Astrocyte (in vitro differentiated cells and primary cell): ENCODE results near the gene ULK2. TPM values are rescaled to one million over a fixed set of nuclear protein-coding genes. Genes with fewer than 3 reads are reported as not detected.

ENCODE experiments used
- DNase-seq: peaks from one replicate; pipeline ENCODE4 v3.0.0-alpha.2; 2010; ENCODE audit warnings: low read depth
- FAIRE-seq: peaks from 2 replicates; lab custom pipeline; 2011; peaks lifted over from hg19 to GRCh38; lab: Jason Lieb, UNC
- H2AFZ ChIP-seq: 2 replicates; pipeline ENCODE4 v1.6.0; 2012; ENCODE audit warnings: low read depth, low read length, inconsistent platforms
- H3K27ac ChIP-seq: 2 replicates; pipeline ENCODE4 v1.5.1; 2011; ENCODE audit warnings: low read depth, low read length, inconsistent platforms
- H3K27me3 ChIP-seq: 2 replicates; pipeline ENCODE4 v1.6.0; 2011; ENCODE audit warnings: low read length, inconsistent platforms; ENCODE audit not compliant: insufficient read depth
- H3K36me3 ChIP-seq: 2 replicates; pipeline ENCODE4 v1.5.1; 2011; ENCODE audit warnings: low read length, inconsistent platforms; ENCODE audit not compliant: insufficient read depth
- H3K4me1 ChIP-seq: 2 replicates; pipeline ENCODE4 v1.5.1; 2011; ENCODE audit warnings: low read length, inconsistent platforms; ENCODE audit not compliant: insufficient read depth
- H3K4me2 ChIP-seq: 2 replicates; pipeline ENCODE4 v1.6.0; 2012; ENCODE audit warnings: low read length, inconsistent platforms
- H3K4me3 ChIP-seq: 2 replicates; pipeline ENCODE4 v1.5.1; 2011; ENCODE audit warnings: low read depth, mild to moderate bottlenecking, low read length, inconsistent platforms; ENCODE audit not compliant: insufficient read depth
- H3K79me2 ChIP-seq: 2 replicates; pipeline ENCODE4 v1.6.0; 2012; ENCODE audit warnings: mild to moderate bottlenecking, low read length, inconsistent platforms; ENCODE audit not compliant: insufficient read depth
- H3K9ac ChIP-seq: 2 replicates; pipeline ENCODE4 v1.6.0; 2012; ENCODE audit warnings: mild to moderate bottlenecking, low read length, inconsistent platforms
- H3K9me3 ChIP-seq: 2 replicates; pipeline ENCODE4 v1.5.1; 2012; ENCODE audit warnings: low read depth, mild to moderate bottlenecking, low read length, inconsistent platforms; ENCODE audit not compliant: insufficient read depth
- H4K20me1 ChIP-seq: 2 replicates; pipeline ENCODE4 v1.6.0; 2012; ENCODE audit warnings: low read length, inconsistent platforms; ENCODE audit not compliant: insufficient read depth
- H3K27ac Mint-ChIP-seq: one replicate; pipeline ENCODE4 v1.8.0; 2021; ENCODE audit warnings: mild to moderate bottlenecking, mixed read lengths; ENCODE audit not compliant: unreplicated experiment
- H3K27me3 Mint-ChIP-seq: one replicate; pipeline ENCODE4 v1.8.0; 2021; ENCODE audit warnings: low read depth, mixed read lengths; ENCODE audit not compliant: unreplicated experiment
- H3K36me3 Mint-ChIP-seq: one replicate; pipeline ENCODE4 v1.8.0; 2021; ENCODE audit warnings: low read depth, mixed read lengths; ENCODE audit not compliant: unreplicated experiment
- H3K4me1 Mint-ChIP-seq: one replicate; pipeline ENCODE4 v1.8.0; 2021; ENCODE audit warnings: low read depth, mixed read lengths; ENCODE audit not compliant: unreplicated experiment
- H3K4me3 Mint-ChIP-seq: one replicate; pipeline ENCODE4 v1.8.0; 2021; ENCODE audit warnings: mild to moderate bottlenecking, moderate library complexity, mixed read lengths; ENCODE audit not compliant: unreplicated experiment
- H3K9me3 Mint-ChIP-seq: one replicate; pipeline ENCODE4 v1.8.0; 2021; ENCODE audit warnings: mild to moderate bottlenecking, mixed read lengths; ENCODE audit not compliant: unreplicated experiment
- EZH2 ChIP-seq: IDR thresholded peaks from 2 replicates; pipeline ENCODE4 v1.6.1; 2012; ENCODE audit warnings: mild to moderate bottlenecking, low read length, inconsistent platforms; ENCODE audit not compliant: insufficient read depth
- total RNA-seq: library from RNA; stranded (reverse); gene quantifications from 2 replicates; pipeline ENCODE4 v1.2.1, GENCODE V29; 2021
- TF ChIP-seq, protein P1 (sequence below): IDR thresholded peaks from 2 replicates; pipeline ENCODE4 v1.5.1; 2011; ENCODE audit warnings: low read depth, mild to moderate bottlenecking, inconsistent platforms, low read length, moderate library complexity; ENCODE audit not compliant: insufficient read depth

ULK2 gene
- total RNA-seq, 1 donor from 2014 or later, result 10.8 TPM

DNA sequence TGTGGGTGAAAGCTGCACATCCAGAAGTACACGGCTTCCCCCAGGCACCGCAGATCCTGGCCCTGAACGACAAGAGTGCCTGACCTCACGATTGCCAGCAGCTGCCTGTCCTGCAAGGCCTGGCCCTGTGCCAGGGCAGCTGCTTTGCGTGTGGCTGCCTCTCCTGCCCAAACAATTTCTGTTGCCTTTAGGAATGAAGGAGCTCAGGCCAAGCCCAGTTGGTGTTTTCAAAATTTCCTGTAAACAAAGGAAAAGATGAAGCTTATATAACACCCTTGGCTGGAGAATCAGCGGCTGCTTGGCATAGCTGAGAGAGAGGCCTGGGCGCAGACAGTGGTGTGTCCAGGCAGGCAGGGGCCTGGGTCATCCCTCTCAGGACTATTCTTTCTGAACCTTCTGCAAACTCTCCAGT lies 139.6 kb downstream of the ULK2 start:
- H3K9me3 Mint-ChIP-seq, result no peaks in the 10 kb centered on the region
- Histone ChIP-seq H3K4me2 (no peak overlapping the region), H3K36me3 (no peaks in the 10 kb centered on the region), H3K9me3 (no peaks in the 10 kb centered on the region), H2AFZ (no peak overlapping the region), H3K27ac (no peak overlapping the region), H3K4me1 (no peaks in the 10 kb centered on the region), H3K4me3 (no peak overlapping the region), H4K20me1 (no peaks in the 10 kb centered on the region), H3K9ac (no peak overlapping the region), H3K79me2 (no peaks in the 10 kb centered on the region), H3K27me3 (peaks cover 9% of the 10 kb centered on the region)
- no peak for FAIRE-seq
- peaks cover 37% of the 10 kb centered on the region for H3K27me3 Mint-ChIP-seq
- H3K4me3 Mint-ChIP-seq, result no peak overlapping the region
- peak; percentile 33 for DNase-seq
- H3K4me1 Mint-ChIP-seq, result no peaks in the 10 kb centered on the region
- TF ChIP-seq EZH2, result no peak
- TF ChIP-seq, protein P1, sequence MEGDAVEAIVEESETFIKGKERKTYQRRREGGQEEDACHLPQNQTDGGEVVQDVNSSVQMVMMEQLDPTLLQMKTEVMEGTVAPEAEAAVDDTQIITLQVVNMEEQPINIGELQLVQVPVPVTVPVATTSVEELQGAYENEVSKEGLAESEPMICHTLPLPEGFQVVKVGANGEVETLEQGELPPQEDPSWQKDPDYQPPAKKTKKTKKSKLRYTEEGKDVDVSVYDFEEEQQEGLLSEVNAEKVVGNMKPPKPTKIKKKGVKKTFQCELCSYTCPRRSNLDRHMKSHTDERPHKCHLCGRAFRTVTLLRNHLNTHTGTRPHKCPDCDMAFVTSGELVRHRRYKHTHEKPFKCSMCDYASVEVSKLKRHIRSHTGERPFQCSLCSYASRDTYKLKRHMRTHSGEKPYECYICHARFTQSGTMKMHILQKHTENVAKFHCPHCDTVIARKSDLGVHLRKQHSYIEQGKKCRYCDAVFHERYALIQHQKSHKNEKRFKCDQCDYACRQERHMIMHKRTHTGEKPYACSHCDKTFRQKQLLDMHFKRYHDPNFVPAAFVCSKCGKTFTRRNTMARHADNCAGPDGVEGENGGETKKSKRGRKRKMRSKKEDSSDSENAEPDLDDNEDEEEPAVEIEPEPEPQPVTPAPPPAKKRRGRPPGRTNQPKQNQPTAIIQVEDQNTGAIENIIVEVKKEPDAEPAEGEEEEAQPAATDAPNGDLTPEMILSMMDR, result no peak
- no peak overlapping the region for H3K27ac Mint-ChIP-seq
- no peaks in the 10 kb centered on the region for H3K36me3 Mint-ChIP-seq

- DNase-seq (peak; percentile 32), FAIRE-seq (no peak)
- Histone ChIP-seq H3K4me2 (no peak overlapping the region), H2AFZ (no peak overlapping the region), H4K20me1 (no peaks in the 10 kb centered on the region), H3K36me3 (no peaks in the 10 kb centered on the region), H3K79me2 (no peaks in the 10 kb centered on the region), H3K4me1 (no peaks in the 10 kb centered on the region), H3K9me3 (no peaks in the 10 kb centered on the region), H3K27me3 (peaks cover 7% of the 10 kb centered on the region), H3K4me3 (no peak overlapping the region), H3K27ac (no peak overlapping the region), H3K9ac (no peak overlapping the region)
- Mint-ChIP-seq H3K27ac (no peak overlapping the region), H3K4me3 (no peak overlapping the region), H3K27me3 (peaks cover 33% of the 10 kb centered on the region), H3K4me1 (no peaks in the 10 kb centered on the region), H3K36me3 (no peaks in the 10 kb centered on the region), H3K9me3 (no peaks in the 10 kb centered on the region)
- TF ChIP-seq, protein P1, result no peak
- no peak for TF ChIP-seq EZH2
Observed at GRCh38 chr17:19727501-19728078, 140.1 kb downstream of the ULK2 start.

DNA sequence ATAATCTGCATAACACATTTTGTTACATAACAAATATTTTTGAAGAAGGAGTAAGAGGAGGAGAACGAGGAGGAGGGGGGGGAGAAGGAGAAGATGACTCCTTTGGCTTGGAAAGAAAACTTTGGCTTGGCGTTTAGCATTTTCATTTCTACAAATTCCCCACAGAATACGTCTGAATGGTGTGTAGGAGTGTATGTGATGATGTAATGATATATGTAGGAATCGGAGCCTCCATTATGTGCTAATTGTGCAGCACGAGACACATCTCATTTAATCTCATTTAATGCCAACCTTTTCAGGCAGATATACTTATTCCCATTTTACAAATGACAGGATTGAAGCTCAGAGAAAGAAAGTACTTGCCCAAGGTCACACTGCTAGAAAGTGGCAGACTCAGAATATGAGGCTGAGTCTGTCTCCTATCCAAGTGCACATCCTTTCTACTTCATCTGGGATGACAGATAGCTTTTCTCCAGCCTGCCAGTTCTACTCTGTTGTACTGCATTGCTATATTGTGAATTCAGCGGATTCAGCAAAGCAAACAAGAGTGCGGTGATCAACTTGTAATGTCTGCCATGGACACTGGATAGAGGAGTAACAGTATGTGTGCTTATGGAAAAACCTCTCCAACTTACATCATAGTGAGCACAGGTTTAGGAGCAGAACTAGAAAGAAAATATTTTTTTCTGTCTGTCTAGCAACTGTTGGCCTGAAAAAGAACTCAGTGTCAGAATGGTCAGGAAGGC lies 140.9 kb downstream of the ULK2 start:
- no peak for TF ChIP-seq EZH2
- TF ChIP-seq, protein P1, result no peak
- Histone ChIP-seq H3K79me2 (no peaks in the 10 kb centered on the region), H3K9me3 (no peaks in the 10 kb centered on the region), H2AFZ (no peak overlapping the region), H4K20me1 (no peaks in the 10 kb centered on the region), H3K4me3 (no peak overlapping the region), H3K27me3 (peaks cover 7% of the 10 kb centered on the region), H3K9ac (no peak overlapping the region), H3K36me3 (no peaks in the 10 kb centered on the region), H3K4me2 (no peak overlapping the region), H3K4me1 (no peaks in the 10 kb centered on the region), H3K27ac (no peak overlapping the region)
- Mint-ChIP-seq H3K9me3 (no peaks in the 10 kb centered on the region), H3K36me3 (no peaks in the 10 kb centered on the region), H3K4me1 (no peaks in the 10 kb centered on the region), H3K4me3 (no peak overlapping the region), H3K27me3 (peaks cover 26% of the 10 kb centered on the region), H3K27ac (no peak overlapping the region)
- DNase-seq (no peak), FAIRE-seq (no peak)
